ENCODE measurements around the gene NAP1L1. TPM values are rescaled to one million over a fixed set of nuclear protein-coding genes. Genes with fewer than 3 reads are reported as not detected.
A peak's percentile ranks its signal among the peaks of the same experiment; 100 is the strongest.

NAP1L1 gene
- total RNA-seq, 1 experiment from 2014 or later = 902 TPM

DNA sequence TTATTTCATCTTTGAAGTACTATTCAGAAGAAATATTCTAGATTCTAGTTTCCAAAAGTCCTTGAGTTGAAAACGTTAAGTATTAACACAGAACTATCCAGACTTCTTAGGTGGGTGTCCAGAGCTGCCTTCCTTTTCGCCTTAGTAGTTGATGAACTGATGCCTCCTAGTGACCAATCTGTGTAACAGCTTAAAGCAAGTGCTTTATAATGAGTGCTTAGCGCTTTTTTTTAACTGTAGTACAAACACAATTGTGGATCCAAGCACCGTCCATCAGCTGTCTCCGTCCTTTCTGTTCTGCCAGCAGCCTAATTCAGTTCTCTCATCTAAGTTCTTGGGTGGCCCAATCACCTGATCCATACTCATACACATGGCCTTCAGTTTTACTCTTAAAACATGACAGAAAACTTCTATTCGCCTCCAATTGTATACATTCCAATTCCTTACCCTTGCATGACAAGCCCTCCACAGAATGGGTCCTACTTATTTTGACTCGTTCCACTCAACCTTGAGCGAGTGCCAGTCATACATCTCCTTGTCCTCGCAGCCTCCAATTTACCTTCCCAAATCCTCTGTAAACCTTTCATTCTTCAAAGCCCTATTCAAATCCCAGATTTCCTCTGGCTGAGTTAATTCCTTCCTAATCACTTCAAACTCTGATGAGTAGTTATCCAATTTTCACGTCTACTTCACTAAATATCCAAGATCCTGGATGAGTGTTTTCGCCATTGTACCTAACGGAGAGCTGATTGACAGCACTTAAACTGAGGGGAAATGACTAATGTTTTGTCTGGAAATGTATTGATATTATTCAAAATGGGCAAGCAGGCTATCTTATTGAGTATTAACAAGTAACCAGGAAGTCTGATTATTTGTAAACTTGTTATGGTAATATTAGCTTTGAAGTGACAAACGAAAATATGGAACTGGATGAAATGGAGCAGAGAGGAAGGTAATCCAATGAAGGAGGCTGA is 47.1 kb downstream of the NAP1L1 start:
- peak; percentile 54 to 85 for DNase-seq
- no peak overlapping the region for H3K27ac ChIP-seq
- no peaks in the 10 kb centered on the region for H3K9me3 ChIP-seq (replicated peaks)
- H3K27me3 ChIP-seq = no peaks in the 10 kb centered on the region
- no peak overlapping the region for H3K4me3 ChIP-seq
- H3K36me3 ChIP-seq = no peaks in the 10 kb centered on the region; the same call in 1 of the 2 replicates
- H3K4me1 ChIP-seq = peaks cover 11% of the 10 kb centered on the region

DNA sequence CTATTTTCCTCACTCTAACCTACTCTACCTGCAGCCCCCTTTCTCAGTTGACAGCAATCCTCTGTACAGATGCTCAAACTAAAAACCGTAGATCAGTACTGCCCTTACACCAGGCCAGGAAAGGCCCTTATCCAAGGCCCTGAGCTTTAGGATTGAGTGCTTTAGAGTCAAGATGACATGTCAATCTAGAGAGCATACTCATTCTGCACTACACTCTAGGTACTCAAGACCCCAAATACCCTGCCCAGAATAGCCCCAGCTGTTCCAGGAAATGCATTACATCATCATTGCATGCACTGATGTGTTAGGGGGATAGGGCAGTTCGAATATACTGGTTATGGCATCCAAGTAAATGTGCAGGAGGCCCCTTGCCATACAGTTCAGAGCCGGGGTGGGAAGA is 49.4 kb downstream of the NAP1L1 start:
- H3K27ac ChIP-seq = no peak overlapping the region
- no peak for DNase-seq

DNA sequence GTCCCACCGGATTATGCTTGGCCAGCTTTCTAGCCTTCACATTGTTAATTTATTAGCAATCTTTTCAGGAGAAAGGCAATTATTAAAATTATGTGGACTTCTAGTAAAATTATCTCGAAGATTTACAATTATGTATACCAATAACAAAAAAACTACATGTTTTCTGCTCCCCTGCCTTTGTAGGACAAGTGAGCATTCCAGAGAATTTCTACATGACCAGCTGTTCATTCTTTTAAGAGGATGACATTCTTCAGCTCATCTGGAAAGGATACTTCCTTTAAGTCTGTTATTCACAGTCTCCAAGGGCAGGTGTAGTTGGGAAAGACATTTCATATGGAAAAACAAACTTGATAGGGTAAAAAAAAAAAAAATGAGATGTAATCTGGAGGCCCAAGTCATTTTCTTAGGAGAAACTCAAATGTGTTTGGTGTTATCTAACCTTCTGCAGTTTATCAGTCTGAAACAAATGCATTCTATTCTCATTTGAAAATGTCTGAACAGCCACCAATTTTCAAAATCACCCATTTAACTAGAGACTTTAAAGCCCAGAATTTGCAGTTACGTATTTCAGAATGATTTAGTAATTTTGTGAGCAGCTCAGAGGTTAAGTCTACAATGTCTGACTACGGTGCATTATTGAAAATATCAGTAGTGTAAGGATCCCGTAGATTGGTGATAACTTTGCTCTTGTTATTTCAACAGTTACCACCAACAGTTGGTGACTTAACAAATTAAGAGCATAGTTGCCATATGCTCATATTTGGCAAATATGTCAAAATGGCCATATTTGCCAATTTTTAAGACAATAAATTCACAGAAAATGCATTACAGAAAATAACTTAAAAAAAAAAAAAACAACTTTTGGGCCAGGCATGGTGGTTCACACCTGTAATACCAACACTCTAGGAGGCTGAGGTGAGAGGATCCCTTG is 51.1 kb downstream of the NAP1L1 start:
- no peaks in the 10 kb centered on the region for H3K27me3 ChIP-seq
- H3K27ac ChIP-seq = peak overlapping the region; percentile 87
- no peaks in the 10 kb centered on the region; the same call in none of the 2 replicates for H3K36me3 ChIP-seq
- H3K4me3 ChIP-seq = peak overlapping the region; percentile 75
- no peaks in the 10 kb centered on the region for H3K9me3 ChIP-seq (replicated peaks)
- DNase-seq = peak in 1 of 2 experiments; percentile 53
- peaks cover 11% of the 10 kb centered on the region for H3K4me1 ChIP-seq

More for the DNA sequence above, 49.4 kb downstream of the NAP1L1 start:
- Histone ChIP-seq H3K36me3 (no peaks in the 10 kb centered on the region), H3K4me1 (peaks cover 11% of the 10 kb centered on the region), H3K4me3 (no peak overlapping the region), H3K27me3 (no peaks in the 10 kb centered on the region), H3K9me3 (replicated peaks) (no peaks in the 10 kb centered on the region)

DNA sequence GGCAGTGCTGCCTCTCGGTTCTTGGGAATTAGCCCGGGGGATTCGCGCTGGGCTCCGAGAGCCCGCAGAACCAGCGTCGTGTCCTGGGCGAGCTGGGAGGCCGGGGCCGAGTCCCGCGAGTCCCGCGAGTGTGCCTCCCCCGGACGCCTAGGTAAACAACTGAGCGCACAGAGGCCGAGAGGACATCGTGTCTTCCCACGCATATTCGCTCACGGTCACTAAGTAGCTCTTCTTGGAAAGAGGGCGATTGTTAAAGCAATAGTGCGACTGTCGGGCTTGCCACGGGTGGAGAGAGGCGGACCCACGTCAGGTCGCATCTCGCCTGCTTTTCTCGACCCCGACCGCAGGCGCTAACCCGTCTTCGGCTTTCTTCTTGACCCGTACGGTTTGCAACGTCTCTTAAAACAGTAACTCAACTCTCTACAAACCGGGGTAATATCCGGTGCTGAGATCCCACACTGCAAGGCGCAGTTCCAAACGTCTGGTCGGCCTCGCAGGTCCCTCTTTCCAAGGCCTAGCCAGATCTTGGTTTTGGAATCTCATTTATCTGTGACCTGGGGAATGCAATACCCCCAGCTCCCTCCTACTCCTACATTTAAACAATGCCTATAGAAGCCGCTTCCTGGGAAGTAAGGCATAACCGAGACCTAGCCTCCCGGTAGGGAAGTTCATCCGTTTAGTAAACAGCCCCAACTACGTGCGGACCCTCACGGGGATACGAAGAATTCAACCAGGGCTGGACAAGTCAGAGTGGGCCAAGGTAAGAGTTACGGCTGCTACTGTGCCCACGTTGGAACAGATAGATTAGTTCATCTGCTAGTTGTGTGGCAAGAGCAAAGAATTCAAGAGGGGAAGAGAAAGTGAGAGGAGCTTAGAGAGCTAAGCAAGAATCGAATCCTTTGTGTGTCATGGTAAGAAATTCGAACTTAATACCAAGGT is 52.2 kb downstream of the NAP1L1 start:
- peak; percentile 54 to 73 for DNase-seq
- Histone ChIP-seq H3K27ac (peak overlapping the region; percentile 87), H3K4me1 (peaks cover 7% of the 10 kb centered on the region), H3K4me3 (peak overlapping the region; percentile 75), H3K27me3 (no peaks in the 10 kb centered on the region), H3K36me3 (no peaks in the 10 kb centered on the region; the same call in none of the 2 replicates), H3K9me3 (replicated peaks) (no peaks in the 10 kb centered on the region)

DNA sequence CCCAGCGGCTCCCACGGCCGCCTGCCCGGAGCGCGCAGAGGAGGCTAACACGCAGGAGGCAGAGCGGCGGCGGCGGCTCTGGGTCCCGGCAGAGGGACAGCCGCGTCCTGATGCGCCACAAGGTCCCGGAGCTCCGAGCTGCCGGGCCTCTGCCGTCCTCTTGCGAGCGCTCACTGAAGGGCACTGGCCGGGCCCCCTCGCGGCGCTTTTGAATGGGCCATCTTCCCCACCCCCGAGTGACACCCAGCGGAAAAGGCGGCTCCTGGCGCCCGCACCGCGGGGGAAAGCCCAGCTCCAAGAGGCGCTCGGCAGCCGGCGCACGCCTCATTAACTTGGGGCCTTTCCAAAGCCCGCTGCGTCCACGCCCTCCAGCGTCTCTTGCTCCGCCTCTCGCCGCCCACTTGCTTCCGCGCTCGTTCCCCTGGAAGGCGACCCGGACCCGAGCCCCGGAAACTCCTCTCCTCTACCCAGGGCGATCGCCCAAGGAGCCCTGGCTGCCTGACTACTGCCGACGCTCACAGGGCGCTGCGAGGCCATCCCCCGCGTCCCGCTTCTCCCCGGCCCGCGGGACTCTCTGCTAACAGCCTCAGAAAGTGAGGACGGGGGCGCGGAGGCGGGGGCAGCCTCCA is 53.0 kb downstream of the NAP1L1 start, which contains the start of gene PHLDA1:
TSS of gene PHLDA1 (minus strand) at position 363 of the 629 bp plus-strand sequence.
- Histone ChIP-seq H3K9me3 (replicated peaks) (no peaks in the 10 kb centered on the region), H3K27ac (peak within 1 kb of the TSS; percentile 87), H3K4me3 (peak within 1 kb of the TSS; percentile 75), H3K27me3 (no peaks in the 10 kb centered on the region), H3K36me3 (no peaks in the 10 kb centered on the region; the same call in none of the 2 replicates), H3K4me1 (peaks cover 5% of the 10 kb centered on the region)
- peak; percentile 95 to 97 for DNase-seq

DNA sequence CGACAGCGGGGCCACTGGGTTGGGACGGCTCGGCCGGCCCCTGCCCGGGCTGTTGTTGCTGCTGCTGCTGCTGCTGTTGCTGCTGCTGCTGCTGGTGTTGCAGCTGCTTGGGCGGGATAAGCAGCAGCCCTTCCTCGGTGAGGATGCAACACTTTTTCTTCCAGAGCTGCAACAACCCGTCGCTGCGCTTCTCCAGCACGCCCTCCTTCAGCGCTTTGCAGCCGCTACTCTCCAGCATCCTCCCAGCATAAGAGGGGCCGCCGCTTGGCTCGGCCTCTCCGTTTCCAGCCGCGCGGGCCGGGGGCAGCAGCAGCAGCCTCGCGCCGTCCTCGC is 53.4 kb downstream of the NAP1L1 start:
- Histone ChIP-seq H3K27ac (peak overlapping the region; percentile 87), H3K4me3 (peak overlapping the region; percentile 75)

DNA sequence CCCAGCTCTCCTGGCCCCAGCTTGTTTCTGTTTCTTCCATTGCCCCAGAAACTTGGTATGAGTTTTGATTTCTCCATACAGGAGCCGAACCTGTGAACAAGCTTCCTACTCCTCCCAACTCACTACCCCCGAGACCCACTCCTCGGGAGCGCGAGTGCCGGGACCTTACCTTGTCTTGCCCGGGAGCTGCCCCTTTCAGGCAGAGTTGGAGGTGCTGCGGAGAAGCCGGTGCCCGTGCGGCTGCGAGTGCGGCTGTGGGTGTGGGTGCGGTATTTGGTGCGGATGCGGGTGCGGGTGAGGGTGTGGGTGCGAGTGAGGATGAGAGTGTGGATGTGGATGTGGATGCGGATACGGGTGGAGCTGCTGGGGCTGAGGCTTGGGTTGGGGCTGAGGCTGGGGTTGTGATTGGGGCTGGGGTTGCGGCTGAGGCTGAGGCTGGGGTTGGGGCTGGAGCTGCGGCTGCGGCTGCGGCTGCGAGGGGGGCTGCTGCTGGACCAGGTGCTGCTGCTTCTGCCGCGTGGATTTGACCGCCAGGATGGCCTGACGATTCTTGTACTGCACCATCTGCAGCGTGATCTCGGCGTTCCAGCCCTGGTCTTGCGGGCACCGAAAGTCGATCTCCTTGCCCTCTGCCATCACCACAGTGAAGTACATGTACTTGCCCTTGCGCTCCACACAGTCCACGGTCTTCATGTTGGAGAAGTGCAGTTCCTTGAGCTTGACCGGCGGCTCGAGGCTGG is 54.0 kb downstream of the NAP1L1 start:
- Histone ChIP-seq H3K4me1 (peaks cover 6% of the 10 kb centered on the region), H3K9me3 (replicated peaks) (no peaks in the 10 kb centered on the region), H3K27ac (peak overlapping the region; percentile 87), H3K27me3 (no peaks in the 10 kb centered on the region), H3K4me3 (peak overlapping the region; percentile 75), H3K36me3 (no peaks in the 10 kb centered on the region; the same call in none of the 2 replicates)
- peak; percentile 39 to 68 for DNase-seq

More for the DNA sequence above, 53.4 kb downstream of the NAP1L1 start:
- H3K9me3 ChIP-seq (replicated peaks) = no peaks in the 10 kb centered on the region
- H3K36me3 ChIP-seq = no peaks in the 10 kb centered on the region; the same call in none of the 2 replicates
- H3K27me3 ChIP-seq = no peaks in the 10 kb centered on the region
- peak in 1 of 2 experiments; percentile 59 for DNase-seq
- H3K4me1 ChIP-seq = peaks cover 5% of the 10 kb centered on the region

DNA sequence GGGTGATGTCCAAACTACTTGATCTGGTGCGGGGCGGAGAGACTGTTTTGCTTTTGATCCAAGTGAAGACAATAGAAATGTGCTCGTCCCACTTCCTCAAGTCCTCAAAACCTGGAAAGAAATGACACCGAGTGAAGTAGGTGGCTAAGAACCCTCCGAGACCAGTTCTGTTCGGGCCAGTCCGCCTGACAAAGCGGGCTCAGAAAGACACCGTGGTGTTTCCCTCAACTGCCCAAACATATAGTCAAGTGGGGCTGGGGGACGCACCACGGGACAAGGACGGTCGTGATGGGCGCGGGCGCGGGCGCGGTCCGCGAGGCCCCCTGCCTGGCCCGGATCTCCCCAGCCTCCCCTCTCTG is 54.5 kb downstream of the NAP1L1 start:
- Histone ChIP-seq H3K36me3 (no peaks in the 10 kb centered on the region; the same call in none of the 2 replicates), H3K4me3 (peak overlapping the region; percentile 75), H3K27ac (peak overlapping the region; percentile 87), H3K9me3 (replicated peaks) (no peaks in the 10 kb centered on the region), H3K4me1 (peaks cover 8% of the 10 kb centered on the region), H3K27me3 (no peaks in the 10 kb centered on the region)
- DNase-seq = peak in 1 of 2 experiments; percentile 37

DNA sequence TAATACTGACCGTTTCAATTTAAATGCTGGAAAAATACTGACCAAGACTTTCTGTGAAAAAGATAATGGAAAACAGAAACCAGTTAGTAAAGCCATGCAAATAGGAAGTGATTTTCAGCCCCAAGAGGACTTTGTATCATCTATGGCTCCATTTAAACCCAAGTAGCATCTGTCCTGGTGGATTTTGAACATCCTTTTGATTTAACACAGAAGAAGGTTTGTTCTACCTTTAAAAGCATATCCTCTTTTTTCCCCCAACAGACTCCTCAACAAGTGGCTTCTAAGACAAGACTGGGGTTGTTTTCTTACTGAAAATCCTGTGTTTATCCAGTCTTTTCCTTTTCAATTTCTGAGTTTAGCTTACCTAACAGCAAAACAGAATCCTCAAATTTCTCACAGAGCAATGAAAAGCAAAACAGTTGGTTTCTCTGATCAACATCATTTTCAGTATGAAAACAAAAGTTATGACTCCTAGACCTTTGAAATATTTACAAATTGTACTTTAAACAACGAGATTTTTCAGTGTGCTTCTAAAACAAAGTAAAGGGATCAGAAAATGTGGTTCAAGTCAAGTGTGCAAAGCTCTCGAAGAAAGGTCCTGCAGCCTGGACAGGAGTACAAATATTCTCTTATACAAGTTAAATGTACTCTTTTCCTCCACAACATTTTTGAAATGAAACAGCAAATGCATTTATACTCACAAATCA is 55.8 kb downstream of the NAP1L1 start:
- DNase-seq = no peak
- Histone ChIP-seq H3K4me3 (peak overlapping the region; percentile 75), H3K27ac (peak overlapping the region; percentile 87; the same call in 1 of the 2 replicates), H3K9me3 (replicated peaks) (no peaks in the 10 kb centered on the region), H3K36me3 (no peaks in the 10 kb centered on the region; the same call in none of the 2 replicates), H3K4me1 (peaks cover 8% of the 10 kb centered on the region), H3K27me3 (no peaks in the 10 kb centered on the region)

DNA sequence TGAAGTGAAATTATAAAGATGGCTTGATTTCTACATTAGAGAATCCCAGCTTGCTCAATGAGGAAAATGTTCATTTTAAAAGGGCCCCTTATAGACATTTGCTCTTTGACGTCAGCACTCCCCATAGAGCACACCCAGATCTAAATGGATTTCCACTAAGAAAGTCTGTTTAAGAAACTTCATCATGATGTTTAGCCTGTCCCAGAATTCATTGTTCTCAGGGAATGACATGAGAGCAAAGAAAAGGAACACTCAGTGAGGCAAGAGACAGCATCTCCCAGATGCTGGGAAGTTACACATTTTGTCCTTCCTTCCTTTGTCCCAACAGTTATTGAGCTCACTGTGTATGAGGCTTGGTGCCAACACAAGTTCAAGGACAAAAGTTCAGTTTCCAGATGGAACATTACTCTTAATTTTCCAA is 57.8 kb downstream of the NAP1L1 start:
- no peaks in the 10 kb centered on the region for H3K27me3 ChIP-seq
- no peaks in the 10 kb centered on the region for H3K9me3 ChIP-seq (replicated peaks)
- no peak overlapping the region for H3K27ac ChIP-seq
- H3K4me3 ChIP-seq = no peak overlapping the region
- peaks cover 3% of the 10 kb centered on the region; the same call in 1 of the 2 replicates for H3K4me1 ChIP-seq
- DNase-seq = no peak
- H3K36me3 ChIP-seq = no peaks in the 10 kb centered on the region; the same call in none of the 2 replicates

DNA sequence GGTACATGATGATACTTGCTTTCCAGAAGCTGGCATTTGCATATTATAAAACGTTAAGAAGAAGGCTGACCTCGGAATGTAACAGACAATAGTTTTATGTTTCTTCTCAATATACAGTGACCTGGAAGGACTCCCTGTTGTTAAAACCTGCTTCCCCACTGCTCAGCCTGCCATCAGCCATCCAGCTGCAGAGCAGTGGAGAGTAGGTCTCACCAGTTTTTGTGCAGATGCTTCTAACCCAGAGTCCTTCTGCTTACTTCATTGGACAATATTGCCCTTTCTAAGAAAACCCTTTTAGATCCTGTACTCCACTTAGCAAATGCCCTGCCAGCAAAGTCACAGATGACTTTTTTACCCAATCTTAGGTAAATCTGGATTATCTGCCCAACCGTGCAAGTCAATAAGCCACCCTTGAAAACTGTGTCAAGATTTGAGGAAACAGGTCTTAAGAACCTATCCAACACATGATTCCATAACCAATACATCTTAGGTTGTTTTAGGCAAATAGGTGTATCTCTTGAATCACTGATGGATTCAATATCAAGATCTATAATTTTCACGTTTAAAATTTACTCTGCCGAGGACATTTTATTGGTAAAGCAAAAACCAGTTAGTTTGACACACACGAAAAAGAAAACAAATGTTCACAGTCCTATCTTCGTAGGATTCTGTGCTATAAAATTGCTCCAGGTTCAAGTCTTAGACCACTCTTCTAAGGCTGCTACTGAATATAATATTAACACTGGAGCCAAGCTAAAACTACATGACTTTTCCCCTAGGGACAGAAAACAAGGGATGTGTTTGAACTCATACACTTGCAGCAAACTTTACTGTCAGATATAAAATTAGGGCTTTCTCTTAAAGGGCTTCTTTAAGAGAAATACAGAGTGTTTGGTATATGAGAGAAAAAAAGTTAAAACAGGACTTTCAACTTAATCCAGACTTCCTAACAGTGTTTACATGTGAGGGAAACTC is 58.6 kb downstream of the NAP1L1 start:
- Histone ChIP-seq H3K36me3 (no peaks in the 10 kb centered on the region; the same call in none of the 2 replicates), H3K4me3 (no peak overlapping the region), H3K27me3 (no peaks in the 10 kb centered on the region), H3K4me1 (peaks cover 3% of the 10 kb centered on the region), H3K27ac (no peak overlapping the region), H3K9me3 (replicated peaks) (no peaks in the 10 kb centered on the region)
- no peak for DNase-seq

All from SJCRH30 (cell line).